HG03354 (cell line): ENCODE measurements around the gene SLF2.
"Not testable (repeated sequence)": the region's sequence is repeated elsewhere in the genome, so short reads cannot be mapped to it uniquely, and the experiment has no call there.

ENCODE experiments used
- ATAC-seq: cut with Tn5 transposase; IDR thresholded peaks from one replicate; pipeline ENCODE4 v1.9.1; 2021; ENCODE audit warnings: mild to moderate bottlenecking; ENCODE audit not compliant: unreplicated experiment, poor library complexity, severe bottlenecking

The SLF2 gene

GRCh38 chr10:100942229-100942628 is 29.5 kb downstream of the SLF2 start:
- no peak for ATAC-seq

DNA sequence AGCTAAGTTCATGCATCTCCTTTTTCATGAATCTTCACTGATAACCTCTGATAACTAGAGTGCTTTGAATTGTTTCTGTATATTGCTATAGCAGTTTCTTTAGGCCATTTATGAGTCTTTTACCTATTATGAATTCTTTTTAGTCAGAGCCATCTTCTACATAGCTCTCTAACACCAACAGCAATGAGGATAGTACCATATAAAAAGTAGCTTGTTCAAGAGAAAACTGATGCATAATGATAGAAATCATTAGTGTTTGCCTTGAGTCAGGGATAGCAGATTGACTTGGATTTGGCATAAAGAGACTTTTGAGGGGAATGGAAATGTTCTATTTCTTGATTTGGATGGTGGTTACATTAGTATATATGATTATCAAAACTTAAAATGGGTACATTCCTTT is 30.7 kb downstream of the SLF2 start:
- ATAC-seq, result no peak

GRCh38 chr10:100945754-100946153 is 33.0 kb downstream of the SLF2 start:
- ATAC-seq, result no peak

GRCh38 chr10:100948916-100949315 is 36.2 kb downstream of the SLF2 start:
- ATAC-seq, result no peak

DNA sequence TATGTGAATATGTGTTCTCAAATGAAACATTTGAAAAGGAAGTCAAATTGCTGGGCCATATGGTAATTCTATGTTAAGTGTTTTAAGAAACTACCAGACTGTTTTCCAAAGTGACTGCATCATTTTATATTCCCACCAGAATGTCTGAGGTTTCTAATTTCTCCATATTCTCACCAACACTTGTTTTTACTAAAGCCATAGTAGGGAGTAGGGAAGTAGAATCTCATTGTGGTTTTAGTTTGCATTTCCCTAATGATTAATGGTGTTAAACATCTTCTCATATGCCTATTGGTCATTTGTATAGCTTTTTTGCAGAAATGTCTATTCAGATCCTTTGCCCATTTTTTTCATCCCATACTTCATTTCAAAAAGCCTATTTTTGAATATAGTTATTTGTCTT is 47.5 kb downstream of the SLF2 start:
- no peak for ATAC-seq

- ATAC-seq, result no peak
These were observed 49.8 kb downstream of the SLF2 start for GRCh38 chr10:100962351-100963080.

- ATAC-seq, result no peak
These were observed 51.1 kb downstream of the SLF2 start for GRCh38 chr10:100963826-100964225.

DNA sequence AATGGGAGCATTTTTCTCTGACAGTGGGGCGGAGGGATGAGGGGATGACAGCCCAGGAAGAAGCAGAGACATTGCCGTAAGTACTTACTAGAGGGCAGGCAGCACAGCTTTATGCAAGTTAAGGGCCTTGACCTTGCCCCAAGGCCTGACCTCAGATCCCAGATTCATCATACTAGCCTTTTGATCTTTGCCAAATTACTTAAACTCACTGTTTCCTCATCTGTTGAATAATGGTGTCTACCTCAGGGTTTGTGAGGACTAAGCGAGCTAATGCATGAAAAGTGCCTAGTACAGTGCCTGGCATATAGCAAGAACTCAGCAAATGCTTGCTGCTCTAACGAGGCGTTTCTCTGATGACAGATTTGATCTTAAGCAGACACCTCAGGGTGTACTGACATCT is 53.1 kb downstream of the SLF2 start:
- ATAC-seq, result no peak

DNA sequence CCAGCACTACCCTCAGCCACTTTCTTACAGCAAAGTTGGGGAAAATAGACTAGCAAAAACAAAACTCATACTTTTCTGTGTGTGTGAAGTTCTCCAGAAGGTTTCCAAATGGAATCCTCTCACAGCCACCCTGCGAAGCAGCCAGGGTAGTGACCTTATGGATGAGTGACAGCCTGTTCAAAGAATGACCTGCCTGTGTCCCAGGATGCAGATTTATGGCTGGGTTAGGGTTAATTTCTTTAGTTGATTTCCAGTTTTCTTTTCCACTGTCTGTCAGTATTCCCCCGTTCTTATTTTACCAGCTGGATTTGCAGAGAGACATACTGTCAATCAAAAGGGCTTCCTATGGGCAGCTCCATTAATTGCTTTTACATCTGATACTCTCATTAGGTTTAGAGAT is 54.1 kb downstream of the SLF2 start:
- ATAC-seq, result no peak

DNA sequence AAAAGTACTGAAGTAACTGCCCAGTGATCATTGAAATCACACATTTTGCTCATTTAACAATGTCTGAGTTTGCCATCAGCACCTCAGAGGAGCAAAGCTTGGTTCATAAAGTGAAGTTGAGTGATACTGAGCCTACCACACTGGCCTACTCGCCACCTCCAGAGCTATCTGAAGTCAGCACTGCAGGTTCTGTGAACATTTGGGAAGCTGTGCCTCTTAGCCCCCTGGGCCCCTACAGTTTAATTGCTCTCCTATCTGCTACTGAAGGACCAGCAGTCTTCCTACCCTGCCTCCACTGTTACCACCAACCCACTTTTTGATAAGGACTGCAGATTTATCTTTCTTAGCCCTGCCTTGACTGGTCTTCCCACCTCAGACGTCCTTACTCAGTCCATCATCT is 54.6 kb downstream of the SLF2 start:
- ATAC-seq, result no peak

- no peak for ATAC-seq
These were observed 55.4 kb downstream of the SLF2 start for GRCh38 chr10:100968062-100968736.

DNA sequence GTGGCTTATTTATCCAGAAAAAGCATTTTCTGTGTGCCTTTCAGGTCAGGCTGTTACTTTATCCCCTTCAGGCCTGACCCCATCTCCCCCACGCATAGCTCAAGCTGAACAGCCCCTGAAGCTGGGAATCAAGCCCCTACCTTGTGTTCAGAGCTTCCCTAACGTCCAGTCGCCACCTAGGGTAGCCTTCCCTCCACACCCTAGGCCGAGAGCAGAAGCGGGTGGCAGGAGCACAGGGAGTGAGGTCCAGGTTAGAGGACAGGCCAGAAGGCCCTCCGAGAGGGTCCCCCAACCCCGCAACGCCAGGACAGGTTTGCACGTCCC is 56.1 kb downstream of the SLF2 start:
- no peak for ATAC-seq

- peak; percentile 74 for ATAC-seq
These were observed 56.7 kb downstream of the SLF2 start, which contains the start of gene SEMA4G for GRCh38 chr10:100969187-100970075. Gene SEMA4G (plus strand): TSS chr10:100969504. CDS start chr10:100972913, 3,409 bp downstream.

- ATAC-seq, result no peak
These were observed 57.5 kb downstream of the SLF2 start for GRCh38 chr10:100970076-100970913.

GRCh38 chr10:100970914-100971811 is 58.4 kb downstream of the SLF2 start:
- ATAC-seq, result no peak

DNA sequence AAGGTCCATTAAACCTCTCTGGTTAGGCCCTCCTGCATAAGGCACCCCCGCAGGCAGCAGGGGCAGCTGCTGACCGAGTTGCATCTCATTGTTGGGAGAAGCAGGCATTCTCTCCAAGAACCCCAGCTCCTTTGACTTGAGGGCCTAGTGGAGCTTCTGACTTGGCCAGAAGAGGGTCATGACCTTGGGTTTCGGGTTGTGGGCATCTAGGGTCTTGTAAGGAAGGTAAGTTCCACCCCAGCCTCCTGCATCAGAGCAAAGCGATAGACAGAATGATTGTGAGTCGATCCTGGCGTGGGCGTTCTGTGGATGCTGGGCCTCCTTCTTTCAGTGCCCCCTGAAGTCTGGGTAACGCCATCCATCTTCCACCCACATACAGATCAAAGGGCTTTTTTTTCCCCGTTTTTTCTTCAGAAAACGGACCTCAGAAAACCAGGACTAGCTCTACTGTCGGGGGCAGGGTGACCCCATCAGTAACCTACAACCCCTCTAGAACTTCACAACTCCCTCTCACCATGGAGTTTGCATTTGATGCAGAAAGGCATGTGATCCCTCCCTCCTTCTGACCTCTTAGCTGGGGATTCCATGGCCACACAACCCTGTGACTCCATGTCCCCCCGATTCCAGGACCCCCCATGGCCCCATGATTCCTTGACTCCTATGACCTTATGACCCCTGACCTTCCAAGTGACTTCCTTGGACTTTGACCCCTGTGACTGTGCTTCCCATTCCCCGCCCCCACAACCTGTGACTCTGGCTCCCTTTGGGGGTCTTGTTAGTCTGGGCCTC is 59.5 kb downstream of the SLF2 start:
- ATAC-seq, result no peak

GRCh38 chr10:100972904-100973535 is 60.3 kb downstream of the SLF2 start:
- no peak for ATAC-seq

DNA sequence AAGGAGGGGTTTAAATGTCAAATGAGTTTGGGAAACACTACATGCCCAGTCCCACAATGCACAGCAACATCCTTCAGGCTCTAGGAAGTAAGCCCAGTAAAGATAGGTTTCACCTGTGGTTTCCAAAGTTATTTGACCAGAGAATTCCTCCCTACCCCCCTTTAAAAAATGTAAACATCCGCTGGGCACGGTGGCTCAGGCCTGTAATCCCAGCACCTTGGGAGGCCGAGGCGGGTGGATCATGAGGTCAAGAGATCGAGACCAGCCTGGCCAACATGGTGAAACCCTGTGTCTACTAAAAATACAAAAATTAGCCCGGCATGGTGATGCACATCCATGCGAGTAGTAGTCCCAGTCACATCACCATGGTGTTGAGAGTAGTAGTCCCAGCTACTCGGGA is 62.6 kb downstream of the SLF2 start:
- not testable (repeated sequence) for ATAC-seq
